GM04503 (cell line): ENCODE data around the gene SHROOM3.

Experiments
- DNase-seq: peaks from one replicate; pipeline ENCODE4 v3.0.0-alpha.2; 2012; ENCODE audit warnings: low read depth

The SHROOM3 gene

DNA sequence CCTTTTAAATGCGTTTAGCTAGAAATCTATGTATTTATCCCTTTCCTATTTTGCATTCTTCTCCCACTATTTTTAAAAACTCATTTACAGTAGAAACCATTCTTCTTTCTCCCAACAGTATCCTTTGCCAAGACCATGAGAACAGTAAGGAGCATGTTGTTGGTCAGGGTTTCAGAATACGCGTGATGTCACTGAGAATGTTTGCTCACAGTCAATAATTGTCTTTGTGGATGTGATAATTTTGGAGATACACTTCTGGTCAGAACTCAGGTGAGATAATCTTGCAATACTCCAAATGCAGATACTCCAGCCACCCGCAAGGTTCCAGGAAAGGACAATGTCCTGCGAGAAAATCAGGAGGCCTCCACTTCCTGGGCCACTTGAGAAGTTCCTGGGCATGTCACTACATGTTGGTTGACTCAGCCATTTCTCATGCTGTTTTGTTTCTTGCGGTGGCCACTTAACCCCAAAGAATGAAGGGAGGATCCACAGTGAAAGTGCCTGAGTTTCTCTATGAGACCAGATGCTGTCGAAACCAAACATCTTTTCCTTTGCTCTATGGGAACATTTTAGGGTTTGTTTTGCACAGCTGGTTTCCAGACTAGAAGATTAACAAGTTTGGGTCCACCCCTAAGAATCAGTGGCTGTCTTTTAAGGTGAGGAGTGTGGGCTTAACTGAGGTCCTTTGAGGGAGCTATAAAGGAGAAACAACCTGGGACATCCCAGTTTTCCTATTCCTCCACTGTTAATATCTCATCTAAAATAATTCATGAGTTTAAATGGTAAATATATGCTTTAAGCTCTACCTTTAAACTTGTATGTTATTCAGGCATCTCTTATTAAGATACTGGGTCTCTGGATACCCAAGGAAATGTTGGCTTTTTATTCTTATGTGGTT is 346.9 kb downstream of the SHROOM3 start:
- peak; percentile 99 for DNase-seq

DNA sequence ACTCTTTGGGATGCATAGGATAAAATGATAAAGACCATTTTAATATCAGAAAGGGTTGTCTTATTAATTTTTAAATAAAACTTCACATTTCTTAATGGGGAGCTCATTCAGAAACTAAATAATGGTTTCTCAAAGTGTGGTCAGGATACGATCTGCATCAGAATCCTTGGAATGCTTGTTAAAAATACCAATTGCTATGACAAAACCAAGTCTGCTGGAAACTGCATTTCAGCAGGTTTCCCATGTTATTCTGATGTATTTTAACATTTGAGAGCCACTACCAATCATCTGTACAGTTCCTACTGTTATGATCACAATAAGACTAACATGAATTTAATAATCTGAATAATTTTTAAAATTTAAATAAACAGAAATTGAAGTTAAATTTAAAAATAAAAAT is 347.8 kb downstream of the SHROOM3 start:
- peak; percentile 72 for DNase-seq

DNA sequence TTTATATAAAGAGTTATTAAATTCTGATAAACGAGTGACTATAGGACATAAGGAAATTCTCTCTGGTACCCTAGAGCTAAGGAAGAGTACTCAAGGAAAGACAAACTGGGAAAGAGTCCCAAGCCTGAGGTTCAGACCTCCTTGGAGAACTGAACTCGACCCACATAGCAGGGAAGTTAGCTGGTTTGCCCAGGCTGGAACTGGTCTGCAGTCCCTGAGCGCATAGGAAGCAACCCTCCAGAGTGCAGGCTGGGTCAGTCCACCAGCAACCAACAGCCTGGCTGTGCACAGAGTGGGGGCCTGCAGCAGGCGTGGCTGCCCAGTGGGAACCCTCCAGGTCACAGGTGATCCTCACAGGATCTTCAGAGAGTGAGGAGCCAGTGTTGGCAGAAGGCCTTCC is 348.8 kb downstream of the SHROOM3 start:
- no peak for DNase-seq

DNA sequence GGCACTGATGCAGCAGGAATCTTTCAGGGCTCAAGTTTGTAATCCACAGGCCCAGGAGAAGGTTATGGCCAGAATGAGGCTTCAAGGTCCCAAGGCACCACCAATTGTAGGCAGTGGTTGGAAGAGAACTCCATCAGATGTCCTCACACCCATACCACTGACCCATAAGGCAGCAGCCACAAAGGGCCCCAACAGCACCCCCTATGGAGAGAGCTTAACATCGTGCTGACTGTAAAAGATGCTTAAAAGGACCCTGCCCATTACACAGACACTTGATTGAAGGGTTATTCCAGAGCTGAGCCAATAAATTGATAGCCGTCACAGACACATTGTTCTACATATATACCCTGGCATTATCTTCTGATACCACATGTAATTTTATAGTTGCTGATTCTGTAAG is 349.2 kb downstream of the SHROOM3 start:
- no peak for DNase-seq

DNA sequence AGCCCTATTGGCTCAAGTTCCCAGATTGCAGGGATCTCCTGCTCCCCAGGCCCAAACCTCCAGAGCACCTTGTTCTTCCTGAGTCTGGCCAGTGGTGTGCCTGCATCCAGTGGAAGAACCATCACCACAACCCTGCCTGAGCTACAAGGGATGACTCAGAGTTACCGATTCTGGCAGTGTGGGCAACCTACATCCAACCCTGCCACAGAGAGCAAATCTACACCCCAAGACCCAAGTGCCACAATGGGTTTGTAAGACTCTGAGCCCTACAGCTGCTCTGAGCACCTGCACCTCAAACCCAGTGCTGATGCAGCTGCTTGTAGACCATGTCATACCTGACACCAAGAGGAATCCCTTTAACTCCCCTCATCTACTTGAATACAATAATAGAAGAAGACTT is 352.9 kb downstream of the SHROOM3 start:
- DNase-seq: no peak

DNA sequence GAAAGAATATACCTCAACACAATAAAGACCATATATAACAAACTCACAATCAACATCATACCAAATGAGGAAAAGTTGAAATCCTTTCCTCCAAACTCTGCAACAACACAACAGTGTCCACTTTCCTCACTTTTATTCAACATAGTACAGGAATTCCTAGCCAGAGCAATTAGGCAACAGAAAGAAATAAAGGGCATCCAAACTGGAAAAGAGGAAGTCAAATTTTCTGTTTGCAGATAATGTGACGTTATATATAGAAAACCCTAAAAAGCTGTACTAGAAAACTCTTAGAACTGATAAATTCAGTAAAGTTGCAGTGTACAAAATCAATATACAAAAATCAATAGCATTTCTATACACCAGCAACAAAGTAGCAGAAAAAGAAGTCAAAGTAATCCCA is 355.3 kb downstream of the SHROOM3 start:
- no peak for DNase-seq

DNA sequence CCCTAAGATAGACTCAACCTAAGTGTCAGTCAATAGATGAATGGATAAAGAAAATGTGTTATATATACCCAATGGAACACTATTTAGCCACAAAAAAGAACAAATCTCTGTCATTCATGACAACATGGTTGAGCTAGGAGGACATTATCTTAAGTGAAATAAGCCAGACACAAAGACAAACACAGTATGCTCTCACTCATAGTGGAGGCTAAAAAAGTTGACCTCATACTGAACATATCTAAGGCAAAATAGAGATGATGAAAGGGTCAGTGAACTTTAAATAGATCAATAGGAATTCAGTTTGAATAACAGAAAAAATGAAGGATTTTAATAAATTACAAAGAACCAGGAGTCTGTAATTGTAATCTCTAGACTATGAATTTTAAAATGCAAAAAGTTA is 356.4 kb downstream of the SHROOM3 start:
- DNase-seq: no peak

DNA sequence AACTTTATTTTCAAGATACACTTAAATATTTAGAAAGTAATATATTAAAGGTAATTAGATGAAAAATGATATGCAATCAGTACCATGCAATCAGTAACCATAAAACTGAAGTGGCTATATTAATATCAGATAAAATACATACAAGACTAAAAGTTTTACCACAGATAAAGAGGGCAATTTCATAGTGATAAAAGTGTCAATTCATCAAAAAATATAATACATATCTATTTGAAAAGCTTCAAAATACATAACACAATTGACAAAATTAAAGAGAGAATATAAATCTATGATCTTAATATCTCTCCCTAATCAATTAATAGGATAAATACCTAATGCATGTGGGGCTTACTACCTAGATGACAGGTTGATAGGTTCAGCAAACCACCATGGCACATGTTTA is 357.4 kb downstream of the SHROOM3 start:
- no peak for DNase-seq

DNA sequence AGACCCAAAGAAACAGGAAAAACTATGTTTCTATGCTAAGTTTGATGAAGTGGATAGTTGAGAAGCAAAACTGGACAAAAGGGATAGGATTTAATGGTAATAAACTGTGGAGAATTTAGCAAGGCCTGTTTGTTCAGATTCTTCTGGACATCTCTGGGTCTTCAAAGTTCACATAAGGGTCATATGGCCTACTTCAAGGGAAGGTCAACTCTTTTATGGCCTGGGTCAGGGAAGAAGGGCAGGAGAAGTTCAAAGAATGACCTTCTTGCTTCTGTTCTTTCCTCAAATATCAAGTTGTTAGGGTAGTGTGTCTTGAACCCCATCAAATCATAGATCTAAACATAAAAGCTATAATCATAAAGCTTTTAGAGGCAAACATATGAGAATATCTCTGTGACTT is 360.2 kb downstream of the SHROOM3 start:
- no peak for DNase-seq

DNA sequence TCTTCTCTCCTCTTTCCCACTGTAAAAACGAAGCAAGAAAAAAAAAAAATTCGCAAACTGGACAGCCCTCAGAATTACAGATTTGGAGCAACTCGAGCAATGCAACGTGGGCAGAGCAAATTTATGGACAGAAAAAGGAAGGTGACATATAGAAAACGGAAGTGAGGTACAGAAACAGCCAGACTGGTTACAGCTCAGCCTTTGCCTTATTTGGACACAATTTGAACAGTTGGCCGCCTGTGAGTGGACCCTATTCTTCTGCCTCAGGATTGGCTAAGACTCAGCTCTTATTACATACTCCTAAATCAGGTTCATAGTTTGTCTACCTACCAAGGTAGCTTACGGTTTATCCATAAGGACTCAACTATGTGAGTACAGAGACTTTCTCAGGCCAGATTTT is 364.1 kb downstream of the SHROOM3 start:
- no peak for DNase-seq

DNA sequence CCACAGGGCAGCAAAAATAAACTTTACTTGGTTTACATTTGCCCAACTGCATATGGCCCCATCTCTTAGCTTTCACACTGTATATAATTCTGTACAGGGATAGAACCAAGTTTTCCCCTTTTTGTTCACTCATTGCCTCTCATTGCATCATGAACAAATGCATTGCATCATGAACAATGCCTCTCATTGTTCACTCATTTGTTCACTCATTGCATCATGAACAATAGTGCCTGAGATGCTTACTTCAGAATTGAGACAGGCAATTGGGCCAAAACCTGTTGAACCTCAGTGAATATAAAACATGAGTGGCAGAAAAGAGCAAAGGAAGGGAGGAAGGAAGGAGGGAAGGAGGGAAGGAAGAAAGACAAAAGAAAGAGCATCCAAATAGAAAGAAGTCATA is 364.7 kb downstream of the SHROOM3 start:
- DNase-seq: no peak

DNA sequence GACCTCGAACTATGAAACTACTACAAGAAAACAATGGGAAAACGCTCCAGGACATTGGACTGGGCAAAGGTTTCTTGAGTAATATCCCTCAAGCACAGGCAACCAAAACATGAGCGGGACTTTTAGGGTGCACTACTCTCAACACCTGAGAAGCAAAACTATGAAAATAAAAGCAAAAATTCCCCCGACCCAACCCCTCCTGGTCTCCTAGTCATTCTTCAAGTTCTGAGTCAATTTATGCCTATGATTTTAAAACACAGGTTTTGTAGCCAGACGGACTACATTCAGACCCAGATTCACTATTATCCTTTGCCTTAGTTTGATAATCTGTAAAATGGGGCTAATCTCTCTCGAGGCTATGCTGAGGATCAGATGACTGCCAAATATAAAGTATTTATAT is 365.9 kb downstream of the SHROOM3 start:
- no peak for DNase-seq

DNA sequence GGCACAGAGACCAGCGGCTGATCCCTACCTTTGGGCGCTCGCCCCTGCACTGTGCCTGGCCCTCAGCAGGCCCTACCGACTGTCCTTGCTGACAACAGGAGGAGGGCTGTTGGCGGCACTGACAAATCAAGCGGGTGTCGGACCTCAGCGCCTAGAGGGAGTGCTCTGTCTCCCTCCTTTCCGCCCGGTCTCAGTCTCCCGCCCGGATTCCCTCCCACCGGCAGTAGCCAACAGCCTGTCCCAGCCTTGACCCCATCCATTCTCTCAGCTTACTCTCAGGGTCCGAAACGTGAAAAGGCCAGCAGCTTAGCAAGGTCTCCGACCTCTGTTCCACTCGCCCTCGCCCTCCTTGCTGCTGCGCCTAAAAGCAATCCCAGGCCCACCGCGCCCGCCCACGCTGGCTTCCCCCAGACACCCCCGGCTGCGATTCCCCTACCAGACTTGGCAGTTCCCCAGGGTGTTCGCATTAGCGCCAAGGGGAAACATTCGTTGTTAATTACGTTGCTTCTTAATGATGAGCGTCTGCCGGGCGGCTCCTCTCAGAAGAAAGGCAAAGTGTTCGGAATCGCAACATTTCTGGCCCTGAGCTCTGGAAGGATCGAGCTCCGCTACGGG is 366.7 kb downstream of the SHROOM3 start:
- no peak for DNase-seq

DNA sequence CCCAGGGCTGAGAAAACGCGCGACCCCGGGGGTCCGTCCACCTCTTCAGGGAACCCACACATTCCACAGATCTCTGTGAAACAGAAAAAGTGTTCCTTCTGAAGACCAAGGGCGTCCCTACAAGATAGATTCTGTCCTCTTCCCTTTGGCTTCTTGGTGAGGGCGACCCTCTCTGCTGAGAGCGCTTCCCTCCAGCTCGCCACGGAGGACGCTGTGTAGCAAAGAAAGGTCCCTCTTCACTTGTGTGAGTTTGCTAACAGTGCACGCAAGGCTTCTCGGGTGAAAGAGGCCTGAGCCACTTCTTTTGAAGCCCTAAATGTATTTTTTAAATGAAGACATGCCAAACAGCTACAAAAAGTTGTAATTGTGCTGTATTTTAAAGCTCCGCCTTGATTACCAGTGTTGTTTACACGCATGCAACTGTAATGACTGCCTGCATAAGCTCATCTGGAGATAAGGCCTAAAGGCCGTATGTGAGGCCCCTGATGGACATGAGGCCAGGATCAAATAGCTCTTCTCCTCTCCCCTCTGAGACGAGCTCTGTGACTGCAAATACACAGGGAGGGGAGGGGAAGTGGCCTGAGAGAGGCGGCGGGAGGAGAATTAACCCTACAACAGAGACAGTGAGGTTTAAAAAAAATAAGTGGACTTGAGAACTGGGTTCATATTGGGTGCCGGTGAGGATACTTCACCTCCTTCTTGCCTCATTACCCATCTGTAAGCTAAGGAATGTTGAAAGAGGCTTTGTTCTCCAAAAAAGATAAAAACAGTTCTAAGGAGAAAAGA is 367.4 kb downstream of the SHROOM3 start:
- no peak for DNase-seq

DNA sequence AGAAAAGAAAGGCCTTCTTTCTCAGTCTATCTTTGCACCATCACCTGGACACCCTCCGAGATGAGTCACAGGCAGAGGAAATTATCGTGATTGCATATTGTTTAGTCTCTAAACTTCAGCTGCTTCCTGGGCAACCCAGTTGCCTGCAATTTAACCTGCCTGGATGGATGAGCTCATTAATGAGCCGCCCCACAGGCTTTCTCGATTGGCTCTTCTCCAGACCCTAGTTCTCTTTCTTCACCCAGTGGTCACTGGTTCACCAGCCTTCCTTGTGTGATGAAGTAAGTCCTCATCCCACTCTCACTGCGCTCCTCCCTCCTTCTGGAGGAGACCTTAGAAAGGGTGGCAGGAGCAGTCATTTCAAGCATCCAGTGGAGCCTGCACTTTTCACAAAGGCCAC is 368.5 kb downstream of the SHROOM3 start:
- peak; percentile 86 for DNase-seq

DNA sequence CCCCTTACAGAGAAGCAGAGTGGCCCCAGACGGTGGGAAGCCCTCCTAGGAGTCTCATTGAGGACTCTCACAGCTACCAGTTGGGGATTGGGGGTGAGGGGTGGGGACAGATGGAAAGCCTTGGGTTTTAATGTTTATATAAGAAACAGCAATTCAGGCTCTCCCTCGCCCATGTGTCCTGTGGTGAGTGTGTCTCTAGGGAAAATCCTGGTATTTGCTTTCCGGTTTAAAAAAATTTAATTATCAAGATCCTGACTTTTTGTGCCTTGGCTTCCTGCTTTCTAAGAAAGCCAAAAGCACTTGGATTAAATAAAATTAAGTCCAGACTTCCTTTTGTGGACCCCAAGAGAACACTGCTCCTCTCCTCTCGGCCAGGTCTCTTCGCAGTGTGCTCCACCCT is 369.1 kb downstream of the SHROOM3 start:
- no peak for DNase-seq

DNA sequence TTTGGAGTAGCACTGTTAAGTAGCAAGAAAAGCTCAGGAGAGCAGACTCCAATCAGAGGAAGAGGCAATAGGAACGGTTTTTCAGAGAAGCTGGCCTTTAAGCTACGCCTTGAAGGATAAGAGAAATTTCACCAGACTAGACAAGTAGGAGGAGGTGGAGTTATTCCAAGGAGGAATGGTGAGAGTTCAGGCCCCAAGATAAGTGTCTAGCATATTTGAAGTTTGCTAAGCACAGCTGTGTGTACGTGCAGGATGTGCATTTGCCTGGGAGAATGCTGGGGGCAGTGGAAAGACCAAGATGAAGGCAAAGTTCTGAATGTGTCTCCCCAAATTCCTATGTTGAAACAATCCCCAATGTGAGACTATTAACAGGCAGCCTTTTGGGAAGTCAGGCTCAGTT is 371.3 kb downstream of the SHROOM3 start:
- DNase-seq: no peak

DNA sequence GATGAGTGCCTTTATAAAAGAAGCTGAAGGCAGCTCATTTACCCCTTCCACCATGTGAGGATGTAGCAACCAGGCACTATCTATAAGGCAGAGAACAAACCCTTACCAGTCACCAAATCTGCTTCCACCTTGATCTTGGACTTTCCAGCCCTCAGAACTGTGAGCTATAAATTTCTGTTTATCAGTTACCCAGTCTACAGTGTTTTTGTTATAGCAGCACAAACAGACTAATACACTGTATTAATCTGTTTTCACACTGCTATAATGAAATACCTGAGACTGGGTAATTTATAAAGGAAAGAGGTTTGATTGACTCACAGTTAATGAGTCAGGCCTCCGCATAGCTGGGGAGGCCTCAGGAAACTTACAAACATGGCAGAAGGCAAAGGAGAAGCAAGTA is 371.7 kb downstream of the SHROOM3 start:
- no peak for DNase-seq

DNA sequence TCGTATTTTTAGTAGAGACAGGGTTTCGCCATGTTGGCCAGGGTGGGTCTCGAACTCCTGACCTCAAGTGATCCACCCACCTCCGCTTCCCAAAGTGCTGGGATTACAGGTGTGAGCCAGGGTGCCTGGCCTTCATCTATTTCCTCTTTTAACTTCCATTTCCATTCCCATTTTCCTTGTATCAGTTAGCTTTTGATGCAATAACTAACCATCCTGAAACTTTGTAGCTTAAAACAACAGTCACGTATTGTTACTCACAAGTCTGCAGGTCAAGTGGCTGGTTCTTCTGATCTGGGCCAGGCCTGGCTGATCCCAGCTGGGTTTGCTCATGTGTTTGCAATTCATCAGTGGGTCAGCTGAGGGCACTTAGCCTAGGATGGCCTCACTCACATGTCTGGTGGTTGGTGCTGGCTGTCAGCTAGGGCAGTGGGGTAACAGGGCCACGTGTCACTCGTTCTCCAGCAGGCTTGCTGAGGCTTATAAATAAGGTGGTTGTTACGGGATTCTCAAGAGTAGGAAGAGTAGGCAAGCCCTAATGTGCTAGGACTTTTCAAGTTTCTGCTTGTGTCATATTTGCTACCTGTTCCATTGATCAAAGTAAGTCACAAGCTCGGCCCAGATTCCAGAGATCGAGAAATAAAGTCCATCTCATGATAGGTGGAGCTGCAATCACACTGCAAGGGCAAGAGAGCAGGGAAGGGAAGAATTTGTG is 374.7 kb downstream of the SHROOM3 start:
- peak; percentile 32 for DNase-seq

DNA sequence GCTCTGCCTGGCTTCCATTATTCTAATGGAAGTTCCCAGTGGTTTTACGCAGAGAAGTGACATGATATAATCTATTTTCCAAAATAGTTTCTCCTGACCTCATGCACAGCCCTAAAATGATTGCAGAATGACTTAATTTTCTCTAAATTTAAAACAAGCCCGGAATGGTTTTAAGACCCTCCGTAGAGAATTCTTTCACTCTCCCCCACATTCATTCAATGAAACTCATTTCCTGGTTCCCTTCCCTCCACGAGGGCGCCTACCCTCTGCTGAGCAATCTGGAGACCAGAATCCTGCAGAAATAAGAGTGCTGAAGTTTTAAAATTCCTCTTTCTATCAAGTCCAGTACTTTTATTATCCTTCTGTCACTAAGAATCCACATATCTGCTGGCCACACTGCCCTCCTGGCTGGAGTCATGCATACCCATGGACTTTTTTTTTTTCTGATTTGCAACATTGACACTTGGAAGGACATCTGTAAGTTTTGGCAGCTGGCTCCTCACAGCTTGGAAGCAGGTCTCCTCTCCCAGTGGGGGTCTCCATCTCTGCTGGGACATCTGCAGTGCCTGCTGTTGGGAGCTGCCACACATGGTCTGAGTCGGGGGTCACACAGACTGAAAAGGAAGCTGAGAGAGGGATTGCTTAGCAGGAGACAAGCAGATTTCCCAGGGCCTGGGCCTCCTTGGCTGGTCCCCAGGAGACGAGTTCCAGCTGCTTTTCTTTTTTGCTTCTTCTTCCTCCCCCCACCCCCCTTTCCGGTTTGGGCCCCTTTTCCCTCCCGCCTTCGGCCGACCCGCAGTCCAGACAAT is 376.8 kb downstream of the SHROOM3 start:
- peak; percentile 75 for DNase-seq

DNA sequence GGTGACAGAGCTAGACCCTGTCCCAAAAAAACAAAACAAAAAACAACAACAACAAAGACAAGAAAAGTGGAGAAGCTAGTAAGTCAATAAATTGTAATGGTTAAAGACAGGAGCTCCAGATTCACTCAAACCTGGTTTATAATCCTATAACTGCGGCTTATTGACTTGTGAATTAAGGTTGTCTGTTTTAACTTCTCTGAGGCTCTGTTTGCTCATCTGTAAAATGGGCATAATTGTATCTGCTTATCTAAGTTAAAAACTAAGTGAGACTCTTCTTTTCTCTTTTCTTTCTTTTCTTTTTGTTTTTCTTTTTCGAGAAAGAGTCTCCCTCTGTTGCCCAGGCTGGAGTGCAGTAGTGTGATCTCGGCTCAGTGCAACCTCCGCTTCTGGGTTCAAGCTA is 378.0 kb downstream of the SHROOM3 start:
- no peak for DNase-seq
